Mesodermal cell (in vitro differentiated cells): ENCODE results near the gene FBXO10. TPM values are rescaled to one million over a fixed set of nuclear protein-coding genes. Genes with fewer than 3 reads are reported as not detected.

Experiments
- H3K27ac ChIP-seq: 2 replicates; pipeline ENCODE4 v1.7.0; 2013; ENCODE audit warnings: mild to moderate bottlenecking, low read depth, low read length, moderate library complexity; ENCODE audit not compliant: severe bottlenecking
- H3K36me3 ChIP-seq: 2 replicates; pipeline ENCODE4 v1.7.1; 2013; ENCODE audit warnings: mild to moderate bottlenecking, low read length, moderate library complexity; ENCODE audit not compliant: control insufficient read depth, insufficient read depth
- H3K4me1 ChIP-seq: one replicate; pipeline ENCODE4 v1.7.1; 2013; ENCODE audit warnings: mild to moderate bottlenecking, low read length; ENCODE audit not compliant: insufficient read depth, control insufficient read depth, poor library complexity, severe bottlenecking
- H3K4me3 ChIP-seq: 2 replicates; pipeline ENCODE4 v1.7.0; 2013; ENCODE audit warnings: low read length, control low read depth, mild to moderate bottlenecking; ENCODE audit not compliant: insufficient read depth, poor library complexity, severe bottlenecking; ENCODE audit errors: extremely low read depth
- H3K9me3 ChIP-seq: 2 replicates; pipeline ENCODE4 v1.7.1; 2013; ENCODE audit warnings: mild to moderate bottlenecking, low read length, moderate library complexity; ENCODE audit not compliant: control insufficient read depth
- WGBS, 2 experiments: methylation state at CpG; one replicate each; pipeline ENCODE4 v1.1.5; 2013; ENCODE audit warnings: missing lambda C conversion rate in 2 of 2; ENCODE audit not compliant: insufficient coverage in 2 of 2; 5-methylcytosine and 5-hydroxymethylcytosine counted together
- polyA plus RNA-seq, 2 experiments: library from polyadenylated mRNA; stranded (reverse); fragments of 50-300 nt; gene quantifications; one replicate each; pipeline ENCODE4 v1.2.3, GENCODE V29; 2013

The FBXO10 gene, protein sequence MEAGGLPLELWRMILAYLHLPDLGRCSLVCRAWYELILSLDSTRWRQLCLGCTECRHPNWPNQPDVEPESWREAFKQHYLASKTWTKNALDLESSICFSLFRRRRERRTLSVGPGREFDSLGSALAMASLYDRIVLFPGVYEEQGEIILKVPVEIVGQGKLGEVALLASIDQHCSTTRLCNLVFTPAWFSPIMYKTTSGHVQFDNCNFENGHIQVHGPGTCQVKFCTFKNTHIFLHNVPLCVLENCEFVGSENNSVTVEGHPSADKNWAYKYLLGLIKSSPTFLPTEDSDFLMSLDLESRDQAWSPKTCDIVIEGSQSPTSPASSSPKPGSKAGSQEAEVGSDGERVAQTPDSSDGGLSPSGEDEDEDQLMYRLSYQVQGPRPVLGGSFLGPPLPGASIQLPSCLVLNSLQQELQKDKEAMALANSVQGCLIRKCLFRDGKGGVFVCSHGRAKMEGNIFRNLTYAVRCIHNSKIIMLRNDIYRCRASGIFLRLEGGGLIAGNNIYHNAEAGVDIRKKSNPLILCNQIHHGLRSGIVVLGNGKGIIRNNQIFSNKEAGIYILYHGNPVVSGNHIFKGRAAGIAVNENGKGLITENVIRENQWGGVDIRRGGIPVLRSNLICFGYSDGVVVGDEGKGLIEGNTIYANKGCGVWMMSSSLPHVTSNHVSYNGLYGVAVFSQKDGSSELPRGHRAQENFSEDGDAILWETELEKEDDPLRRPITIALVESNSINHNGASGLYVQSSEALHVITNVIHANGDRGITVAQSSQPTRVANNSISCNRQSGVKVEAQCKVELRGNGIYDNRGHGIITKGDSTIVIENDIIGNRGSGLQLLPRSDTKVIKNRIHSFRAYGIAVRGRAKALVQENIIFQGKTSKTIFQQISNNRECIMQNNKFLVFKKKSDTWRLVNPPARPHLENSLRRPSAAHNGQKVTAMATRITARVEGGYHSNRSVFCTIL
- 10.0 TPM for polyA plus RNA-seq (2013, experiment 1 of 2)
- 11.2 TPM for polyA plus RNA-seq (2013, experiment 2 of 2)

DNA sequence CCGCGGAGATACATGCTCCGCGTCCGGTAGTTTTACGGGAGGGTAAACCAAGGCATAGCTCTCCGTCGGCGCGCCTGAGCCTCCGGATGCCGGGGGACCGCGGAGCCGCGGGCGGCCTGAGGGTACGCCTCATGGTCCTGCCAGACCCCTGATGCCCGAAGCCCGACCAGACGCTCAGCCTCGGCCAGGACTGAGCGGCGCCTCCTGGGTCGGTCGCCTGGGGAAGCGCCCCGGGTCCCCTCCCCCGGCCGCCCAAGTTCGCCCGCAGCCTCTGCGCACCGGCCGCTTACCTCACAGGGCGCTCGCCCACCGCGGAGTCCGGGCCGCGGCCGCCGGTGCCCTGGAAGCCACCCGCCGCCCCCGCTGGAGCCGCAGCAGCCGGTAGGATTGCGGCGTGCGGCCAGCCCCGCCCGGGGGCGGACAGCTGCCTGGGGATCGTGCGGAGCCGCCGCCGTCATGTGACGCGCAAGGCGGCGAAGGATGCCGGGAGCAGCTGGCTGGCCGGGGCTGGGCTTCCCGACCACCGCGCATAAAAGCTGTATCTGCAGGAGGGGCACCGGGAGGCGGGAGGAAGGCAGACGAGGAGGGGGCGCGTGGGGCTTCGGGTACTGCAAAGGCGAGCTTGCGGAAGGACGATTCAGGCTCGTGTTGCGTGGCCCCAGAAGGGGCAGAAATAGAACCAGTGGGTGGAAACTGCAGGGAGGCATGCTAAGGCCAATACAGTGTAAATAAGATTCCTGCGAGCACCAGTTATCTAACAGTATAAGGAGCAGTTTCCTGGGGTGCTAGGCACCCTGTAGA lies at the start of gene FBXO10:
Gene FBXO10 (minus strand): TSS at position 460 of the 801 bp plus-strand sequence. CDS start 34,612 bp downstream, outside the sequence.
- H3K4me1 ChIP-seq, result peaks cover 11% of the 10 kb centered on the region

DNA sequence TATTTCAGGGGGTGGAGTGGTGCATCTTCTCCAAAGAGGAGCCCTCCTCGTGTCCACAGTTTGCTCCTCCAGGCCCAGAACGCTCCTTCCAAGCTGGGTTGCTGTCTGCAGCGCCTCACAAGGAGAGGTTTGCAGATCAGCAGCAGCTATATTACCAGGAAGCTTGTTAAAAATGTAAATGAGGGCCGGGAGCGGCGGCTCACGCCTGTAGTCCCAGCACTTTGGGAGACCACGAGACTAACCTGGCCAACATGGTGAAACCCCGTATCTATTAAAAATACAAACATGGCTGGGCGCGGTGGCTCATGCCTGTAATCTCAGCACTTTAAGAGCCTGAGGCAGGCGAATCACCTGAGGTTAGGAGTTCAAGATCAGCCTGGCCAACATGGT lies 49.6 kb upstream of the FBXO10 start:
- WGBS, 2 experiments, result 80 to 91% methylated on average over 11 to 12 of the region's 12 CpGs
- Histone ChIP-seq H3K4me1 (no peaks in the 10 kb centered on the region), H3K36me3 (no peaks in the 10 kb centered on the region), H3K27ac (no peak overlapping the region), H3K4me3 (no peak overlapping the region), H3K9me3 (no peaks in the 10 kb centered on the region)

More for the DNA sequence above, at the start of gene FBXO10:
- H3K27ac ChIP-seq, result peak within 1 kb of the TSS; percentile 77
- H3K9me3 ChIP-seq, result no peaks in the 10 kb centered on the region
- H3K4me3 ChIP-seq, result peak within 1 kb of the TSS; percentile 64
- 1 to 3% methylated on average over 53 to 68 of the region's 81 CpGs for WGBS, 2 experiments
- peaks cover 23% of the 10 kb centered on the region for H3K36me3 ChIP-seq

DNA sequence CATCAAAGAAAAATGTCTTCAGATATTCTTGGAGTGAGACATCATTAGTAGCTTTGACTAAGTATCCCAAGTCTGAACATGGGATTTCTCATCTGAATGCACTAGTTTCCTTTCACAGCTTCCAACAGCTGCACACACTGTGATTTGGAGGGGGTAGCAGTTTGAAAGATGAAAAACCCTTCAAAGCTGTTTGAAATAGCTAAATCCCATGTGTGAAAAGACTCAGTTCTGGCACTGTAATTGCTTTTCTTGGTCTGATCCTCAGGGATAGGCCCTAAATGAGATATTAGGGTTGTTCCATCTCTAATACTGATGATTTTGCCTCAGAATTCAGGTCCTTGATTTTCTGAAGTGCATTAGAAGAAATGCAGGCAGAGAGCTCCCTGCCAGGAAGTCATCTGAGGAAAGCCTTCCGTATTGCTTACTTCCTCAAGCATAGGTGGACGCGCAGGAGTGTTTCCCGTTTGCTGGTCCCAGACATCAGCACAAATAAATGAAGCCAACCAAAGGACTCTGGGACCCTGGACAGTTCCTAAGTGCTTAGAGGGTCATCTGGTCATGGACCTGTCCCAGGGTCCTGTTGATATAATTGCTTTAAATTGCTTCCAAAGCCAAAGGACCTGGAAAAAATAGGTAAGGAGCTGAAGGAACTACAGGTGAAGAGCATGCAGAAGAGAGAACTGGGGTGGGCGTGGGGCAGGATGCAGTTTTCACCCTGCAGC lies 49.0 kb upstream of the FBXO10 start:
- WGBS, 2 experiments, result 86 to 90% methylated on average over 2 of the region's 5 CpGs
- Histone ChIP-seq H3K36me3 (no peaks in the 10 kb centered on the region), H3K4me1 (no peaks in the 10 kb centered on the region), H3K9me3 (no peaks in the 10 kb centered on the region), H3K4me3 (no peak overlapping the region), H3K27ac (no peak overlapping the region)

DNA sequence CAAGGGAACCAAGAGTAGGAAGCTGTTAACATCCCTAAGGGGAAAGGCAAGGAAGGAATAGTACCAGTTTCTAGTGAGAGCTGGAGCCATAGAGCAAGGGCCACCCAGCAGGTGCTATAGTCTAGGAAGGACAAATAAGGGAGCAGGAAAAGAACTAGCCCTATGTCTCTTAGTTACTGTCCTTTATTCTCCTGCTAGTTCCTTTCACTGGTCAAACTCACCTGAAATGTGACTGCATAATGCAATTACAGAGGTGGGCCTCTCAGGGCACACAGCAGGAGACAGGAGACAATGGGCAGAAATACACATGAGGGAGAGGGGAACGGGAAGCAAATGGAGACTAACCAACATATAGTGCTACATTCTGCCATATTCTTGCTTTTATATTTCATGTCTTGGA lies 47.9 kb upstream of the FBXO10 start:
- no CpG with 5 or more reads among the region's 1 CpG for WGBS, 2 experiments
- H3K36me3 ChIP-seq, result no peaks in the 10 kb centered on the region
- H3K27ac ChIP-seq, result no peak overlapping the region
- peaks cover 5% of the 10 kb centered on the region for H3K4me1 ChIP-seq
- no peaks in the 10 kb centered on the region for H3K9me3 ChIP-seq
- no peak overlapping the region for H3K4me3 ChIP-seq

DNA sequence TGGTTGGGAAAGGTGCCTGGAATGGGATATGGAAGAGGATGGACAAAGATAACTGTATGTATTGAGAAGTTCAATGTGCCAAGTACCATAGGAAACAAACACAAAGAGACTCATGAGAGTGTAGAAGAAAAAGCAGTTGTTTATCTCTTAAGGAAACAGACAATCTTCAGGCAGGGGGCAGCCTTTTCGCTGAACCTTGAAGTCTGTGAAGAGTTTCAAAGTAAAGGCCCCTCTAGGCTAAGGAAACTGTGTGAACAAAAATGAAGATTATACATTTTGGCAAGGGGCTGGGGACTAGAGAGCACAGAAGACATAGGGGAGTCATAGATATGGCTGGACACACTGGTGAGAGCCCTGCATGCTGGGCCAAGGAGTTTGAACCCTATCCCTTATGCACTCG lies 47.1 kb upstream of the FBXO10 start:
- Histone ChIP-seq H3K27ac (no peak overlapping the region), H3K36me3 (no peaks in the 10 kb centered on the region), H3K4me1 (peaks cover 12% of the 10 kb centered on the region), H3K9me3 (no peaks in the 10 kb centered on the region), H3K4me3 (no peak overlapping the region)
- 89 to 94% methylated on average over 2 of the region's 2 CpGs for WGBS, 2 experiments

DNA sequence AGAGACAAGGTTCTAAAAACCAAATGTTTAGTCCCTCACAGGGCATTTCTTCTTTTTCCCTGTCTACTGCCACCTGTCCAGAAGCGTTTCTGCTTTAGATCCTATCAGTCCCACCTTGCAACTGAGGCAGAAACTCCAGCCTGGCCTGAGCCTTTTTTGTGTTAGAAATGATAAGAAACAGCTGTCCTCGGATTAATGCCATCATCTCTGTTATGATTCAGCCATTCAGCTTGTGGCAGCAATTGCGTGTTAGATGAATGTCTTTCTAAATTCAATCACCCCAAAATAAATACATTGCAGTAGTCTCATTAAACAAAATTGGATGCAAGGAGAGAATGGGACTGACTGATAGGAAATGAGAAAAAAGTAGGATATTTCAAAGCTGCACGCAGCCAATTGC lies 46.3 kb upstream of the FBXO10 start:
- no peak overlapping the region for H3K27ac ChIP-seq
- H3K9me3 ChIP-seq, result no peaks in the 10 kb centered on the region
- peaks cover 20% of the 10 kb centered on the region for H3K4me1 ChIP-seq
- WGBS, 2 experiments, result no CpG with 5 or more reads among the region's 4 CpGs
- H3K36me3 ChIP-seq, result no peaks in the 10 kb centered on the region
- no peak overlapping the region for H3K4me3 ChIP-seq

DNA sequence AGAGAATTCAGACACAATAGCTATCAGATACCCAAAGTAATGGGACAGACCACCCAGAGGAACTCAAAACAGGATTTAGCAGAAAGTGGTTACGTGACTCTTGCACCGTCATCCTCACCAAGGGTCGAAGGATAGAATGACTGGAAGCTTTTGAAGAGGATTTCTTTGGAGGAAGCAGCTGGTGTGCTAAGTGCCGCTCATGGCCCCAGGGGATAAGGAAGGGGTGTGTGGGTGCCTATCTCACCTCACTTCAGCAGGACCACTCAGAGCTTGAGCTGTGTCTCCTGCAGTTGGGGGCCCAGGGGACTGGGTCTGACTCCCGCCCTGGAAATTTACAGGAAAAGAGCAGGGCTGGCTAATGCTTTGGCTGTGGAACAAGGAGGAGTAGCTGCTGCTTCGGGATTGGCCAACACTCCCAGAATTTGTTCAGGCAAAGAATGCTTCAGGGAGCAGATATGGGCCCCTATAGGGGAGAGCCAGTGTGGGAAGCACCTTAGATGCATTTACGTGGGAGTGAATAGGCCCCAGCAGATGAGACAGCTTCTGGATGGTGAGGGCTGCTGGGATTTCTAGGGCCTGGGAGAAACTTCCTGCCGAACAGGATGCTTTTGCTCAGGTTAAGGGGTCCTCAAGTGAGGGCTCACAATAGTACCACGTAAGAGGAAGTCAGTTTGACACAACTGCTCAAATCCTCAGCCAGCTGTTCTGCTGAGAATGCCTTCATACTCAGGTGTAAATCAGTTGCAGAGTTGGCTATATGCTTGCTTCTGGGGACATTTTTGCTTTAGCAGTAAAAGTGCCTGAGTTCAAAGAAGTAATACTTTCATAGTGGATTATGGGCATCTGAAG lies 45.3 kb upstream of the FBXO10 start:
- Histone ChIP-seq H3K36me3 (no peaks in the 10 kb centered on the region), H3K9me3 (no peaks in the 10 kb centered on the region), H3K4me1 (peaks cover 20% of the 10 kb centered on the region), H3K27ac (no peak overlapping the region), H3K4me3 (no peak overlapping the region)
- 80 to 82% methylated on average over 5 to 6 of the region's 9 CpGs for WGBS, 2 experiments

DNA sequence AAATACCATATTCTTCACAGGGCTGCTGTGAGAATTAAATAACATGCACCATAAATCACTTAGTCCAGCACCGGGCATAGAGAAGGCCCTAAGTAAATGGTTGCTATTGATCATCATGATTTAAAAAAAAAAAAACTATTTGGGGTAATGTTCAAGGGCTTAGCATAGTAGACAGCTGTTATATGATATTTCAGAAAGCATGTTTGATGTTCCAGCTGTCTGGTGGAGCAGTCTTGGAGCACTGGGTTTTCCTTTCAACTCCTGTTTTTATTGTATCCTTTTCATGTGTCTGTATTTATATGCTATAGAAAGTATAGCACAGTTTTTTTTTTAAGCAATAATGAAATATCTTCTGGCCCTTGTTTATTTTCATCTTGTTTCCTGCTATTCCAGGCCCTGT lies 44.2 kb upstream of the FBXO10 start:
- no peaks in the 10 kb centered on the region for H3K36me3 ChIP-seq
- H3K27ac ChIP-seq, result no peak overlapping the region
- no peaks in the 10 kb centered on the region for H3K9me3 ChIP-seq
- no peak overlapping the region for H3K4me3 ChIP-seq
- H3K4me1 ChIP-seq, result peaks cover 20% of the 10 kb centered on the region
- WGBS, 2 experiments, result no CpG with 5 or more reads among the region's 1 CpG

DNA sequence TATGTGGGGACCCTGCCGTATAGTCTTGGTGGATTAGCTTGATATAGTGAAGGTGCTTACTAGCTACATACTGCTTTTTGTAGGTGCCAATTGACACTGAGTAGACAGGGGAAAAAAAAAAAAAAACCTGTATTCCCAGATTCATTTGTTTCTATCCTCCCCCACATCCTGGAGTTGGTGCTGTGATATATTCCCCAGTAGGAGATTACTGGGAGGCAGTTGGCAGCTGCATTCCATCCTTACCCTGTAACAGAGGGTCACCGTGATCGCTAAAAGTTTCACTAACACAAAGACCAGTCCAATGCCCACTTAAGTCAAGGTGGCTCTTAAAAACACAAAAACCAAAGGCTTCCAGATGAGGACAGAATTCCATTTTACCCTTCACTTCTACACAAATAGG lies 43.6 kb upstream of the FBXO10 start:
- H3K4me3 ChIP-seq, result no peak overlapping the region
- WGBS, 2 experiments, result 89% methylated on average over 2 of the region's 3 CpGs; no CpG with 5 or more reads in 1 of the 2 experiments
- H3K9me3 ChIP-seq, result no peaks in the 10 kb centered on the region
- peaks cover 20% of the 10 kb centered on the region for H3K4me1 ChIP-seq
- no peaks in the 10 kb centered on the region for H3K36me3 ChIP-seq
- no peak overlapping the region for H3K27ac ChIP-seq
